ENCODE data around the gene ECI2.
"Not testable (repeated sequence)": the region's sequence is repeated elsewhere in the genome, so short reads cannot be mapped to it uniquely, and the experiment has no call there.

The ECI2 gene

DNA sequence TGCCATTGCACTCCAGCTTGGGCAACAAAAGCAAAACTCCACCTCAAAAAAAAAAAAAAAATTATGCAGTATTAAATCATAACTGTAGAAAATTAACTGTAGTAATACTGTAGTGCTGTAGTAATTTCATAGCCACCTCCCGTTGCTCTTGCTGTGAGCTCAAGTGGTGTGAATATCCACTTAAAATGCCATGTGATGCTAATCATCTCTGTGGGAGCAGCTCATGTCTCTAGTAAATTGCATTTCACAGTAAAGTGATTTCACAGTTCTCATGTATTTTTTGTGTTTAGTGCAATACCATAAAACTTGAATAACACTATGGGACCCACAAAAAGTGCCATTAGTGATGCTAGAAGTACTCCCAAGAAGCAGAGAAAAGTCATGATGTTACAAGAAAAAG, 42.1 kb downstream of the ECI2 start:
- no peak for DNase-seq

DNA sequence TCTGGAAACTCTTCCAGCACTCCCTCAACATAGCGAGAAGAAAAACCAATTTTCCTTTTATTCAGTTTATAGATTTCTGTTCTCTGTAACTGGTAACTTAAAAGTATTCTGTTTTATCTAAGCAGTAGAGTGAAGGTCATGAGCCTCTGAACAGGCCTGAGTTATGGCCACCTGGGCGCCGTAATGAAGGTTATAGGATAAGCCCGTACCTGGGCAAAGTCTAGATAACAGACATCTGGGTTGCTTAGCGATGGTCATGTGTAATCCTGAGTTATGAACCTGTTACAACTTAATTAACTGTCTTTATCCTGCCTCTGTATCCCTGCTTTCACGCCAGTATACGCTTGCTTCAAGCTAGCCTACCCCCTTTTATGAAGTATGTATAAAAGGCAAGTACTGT, 43.4 kb downstream of the ECI2 start:
- no peak for DNase-seq

- DNase-seq = not testable (repeated sequence)
Observed at GRCh38 chr6:4090043-4090442, 45.3 kb downstream of the ECI2 start.

DNA sequence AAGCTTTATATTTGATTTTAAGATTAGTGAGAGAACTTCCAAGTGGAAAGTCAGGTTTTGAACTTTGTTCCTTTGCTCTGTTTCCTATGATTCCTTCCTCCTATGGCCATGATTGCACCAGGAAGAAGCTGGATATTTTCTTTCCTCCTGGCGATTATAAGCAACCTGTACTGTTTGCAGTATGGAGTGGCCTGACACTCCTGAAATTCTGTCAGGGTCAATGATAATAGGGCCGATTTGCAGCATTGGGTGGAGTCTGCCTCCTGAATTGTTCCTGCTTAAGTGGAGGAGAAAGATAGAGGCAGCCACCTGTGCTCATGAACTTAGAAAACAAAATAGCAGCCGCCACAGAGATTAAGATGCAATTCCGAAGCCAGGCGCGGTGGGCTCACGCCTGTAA, 46.7 kb downstream of the ECI2 start:
- DNase-seq = no peak

DNA sequence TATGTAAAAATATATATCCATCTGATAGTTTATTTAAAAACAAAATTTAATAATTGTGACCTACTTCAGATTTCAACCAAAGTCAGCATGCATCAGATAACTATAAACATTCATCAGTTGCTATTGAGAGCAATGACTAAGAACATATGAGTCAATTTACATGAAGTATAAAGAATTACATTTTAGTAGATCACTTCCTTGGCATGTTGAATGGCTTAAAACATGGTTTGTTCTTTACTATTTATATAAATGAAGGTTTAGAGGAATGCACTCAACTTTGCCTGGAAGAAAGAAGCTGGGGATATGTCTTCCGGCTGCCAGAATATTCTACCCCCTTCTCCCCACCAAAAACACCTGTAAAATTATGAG, 50.1 kb downstream of the ECI2 start:
- DNase-seq = no peak

DNA sequence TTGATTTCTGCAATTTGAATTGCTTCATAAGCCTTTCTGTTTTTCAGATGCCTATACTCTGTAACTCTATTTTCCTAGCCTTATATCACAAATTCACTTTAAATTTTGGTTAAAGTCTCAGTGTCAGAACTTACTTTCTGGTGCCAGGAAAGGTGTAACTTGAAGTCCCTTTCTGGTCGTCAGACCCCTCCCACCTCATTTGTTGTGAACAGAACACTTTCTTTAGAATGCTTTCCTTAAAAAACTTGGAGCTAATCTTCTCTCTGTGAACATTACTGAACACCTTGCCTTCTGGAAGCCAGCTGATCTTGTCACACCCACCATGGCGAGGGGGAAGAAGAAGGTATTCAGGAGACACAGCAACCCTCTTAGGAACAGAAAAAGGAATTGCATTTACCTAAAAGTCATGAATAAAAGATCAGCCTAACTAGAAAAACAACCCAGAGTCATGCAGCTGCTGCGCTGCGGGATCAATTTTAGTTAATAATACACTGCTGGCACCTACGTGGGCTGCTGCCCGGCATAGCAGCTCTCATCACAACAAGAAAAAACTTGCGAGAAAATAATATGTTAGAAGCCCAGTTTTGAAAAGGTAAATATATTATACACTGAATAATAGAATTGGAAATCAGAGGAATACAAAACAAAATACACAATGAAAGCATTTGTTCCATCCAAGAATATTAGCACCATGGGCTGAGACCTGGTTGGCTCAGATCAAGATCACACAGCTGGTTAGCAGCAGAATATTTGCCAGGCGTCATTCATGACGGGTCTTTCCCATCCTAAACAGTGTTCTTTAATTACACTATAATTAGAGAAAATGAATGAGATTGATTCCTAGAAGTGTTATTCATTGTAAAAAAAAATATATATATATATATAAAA, 50.7 kb downstream of the ECI2 start:
- no peak for DNase-seq

- DNase-seq = no peak
Observed at GRCh38 chr6:4078691-4079471, 56.5 kb downstream of the ECI2 start, which contains the start of gene FAM217A. Gene FAM217A, minus strand, starts transcription at chr6:4079137. Its CDS starts 1,723 bp downstream, at chr6:4077414.

- no peak for DNase-seq
Observed at GRCh38 chr6:4074478-4075235, 60.7 kb downstream of the ECI2 start.

DNA sequence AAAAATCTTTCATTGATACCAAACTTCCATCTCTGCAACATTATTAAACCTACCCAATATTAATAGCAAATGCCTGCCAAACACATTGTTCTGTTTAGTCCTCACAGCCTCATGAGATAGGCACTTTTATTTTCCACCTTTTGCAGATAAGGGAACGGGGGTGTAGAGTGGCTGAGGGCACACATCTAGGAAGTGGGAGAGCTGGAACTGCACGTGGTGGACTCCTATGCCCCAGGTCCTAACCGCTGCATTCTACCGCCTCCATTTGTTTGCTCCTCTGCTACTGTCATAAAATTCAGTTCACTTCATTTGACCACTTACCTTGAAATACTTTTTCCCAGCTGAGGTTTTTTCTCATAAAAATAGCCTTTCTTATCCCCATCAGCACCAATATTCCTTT, 64.0 kb downstream of the ECI2 start:
- no peak for DNase-seq

GRCh38 chr6:4069199-4069598, 66.2 kb downstream of the ECI2 start:
- no peak for DNase-seq

- DNase-seq = no peak
Observed at GRCh38 chr6:4067673-4068072, 67.7 kb downstream of the ECI2 start.

DNA sequence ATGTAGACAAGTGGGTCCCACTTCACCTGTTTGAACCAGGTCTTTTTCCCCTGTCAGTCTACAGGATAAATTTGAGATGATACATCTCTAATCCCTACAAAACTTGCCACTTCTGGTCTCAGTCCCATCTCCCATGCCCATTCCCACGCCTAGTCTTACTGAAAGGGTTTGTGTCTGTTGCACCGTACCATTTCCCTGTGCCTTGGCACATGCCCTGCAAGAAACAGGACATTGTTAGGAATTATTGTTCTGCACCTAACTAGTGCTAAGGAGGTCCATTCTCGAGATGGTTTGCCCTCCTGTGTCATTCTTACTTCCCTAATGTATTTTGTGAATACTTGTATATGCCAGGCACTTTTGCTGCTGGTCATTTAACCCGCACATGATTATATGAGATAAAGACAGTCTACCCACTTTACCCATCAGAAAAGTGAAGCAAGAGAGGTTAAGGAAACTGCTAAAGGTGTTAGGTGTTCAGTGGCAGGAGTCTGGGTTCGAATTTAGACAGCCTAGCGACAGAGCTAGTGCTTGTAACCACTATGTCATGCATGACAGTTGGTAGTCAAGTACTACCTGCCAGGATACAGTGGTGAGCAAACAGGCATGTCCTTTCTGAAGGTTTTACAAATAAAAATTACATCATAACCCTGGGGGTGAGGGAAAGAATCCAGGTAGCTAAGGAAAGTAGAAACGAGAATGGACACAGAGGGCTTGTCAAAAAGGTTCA, 69.2 kb downstream of the ECI2 start:
- no peak for DNase-seq
